Measurements from ENCODE around the gene ACSF3. TPM values are rescaled to one million over a fixed set of nuclear protein-coding genes. Genes with fewer than 3 reads are reported as not detected.

The ACSF3 gene
- total and polyA plus RNA-seq, 7 donors, result 19.7 to 42.2 (median 28.2) TPM

DNA sequence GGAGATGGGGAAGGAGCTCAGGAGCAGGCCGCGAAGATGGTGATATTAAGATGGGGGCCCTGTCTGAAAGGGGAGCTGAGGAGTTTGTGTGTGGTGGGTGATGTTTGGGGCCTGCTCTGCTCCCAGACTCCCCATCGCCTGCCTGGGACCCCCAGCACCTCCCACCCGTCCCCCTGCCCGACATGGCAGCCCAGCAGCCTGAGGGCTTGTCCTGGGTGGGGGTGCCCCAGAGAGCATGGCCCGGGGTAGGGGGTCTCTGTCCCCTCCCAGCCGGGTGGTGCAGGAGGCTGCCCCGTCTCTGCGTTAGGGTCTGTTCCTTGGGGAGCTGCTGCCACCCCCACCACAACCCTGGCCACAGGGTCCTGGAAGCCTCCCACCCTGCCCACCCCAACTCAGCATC is 83.1 kb downstream of the ACSF3 start:
- TF ChIP-seq CTCF (IDR thresholded peaks at IDR 0.05) (no peak), POLR2A (IDR thresholded peaks at IDR 0.05) (no peak), EP300 (IDR thresholded peaks at IDR 0.05) (no peak), POLR2AphosphoS5 (IDR thresholded peaks at IDR 0.05) (no peak)
- intact Hi-C loops (cut with DNase I), result no loop called here
- DNase-seq, result no peak
- Histone ChIP-seq H3K27ac (no peak overlapping the region), H3K4me1 (peaks cover 0 to under 1% (median under 1%) of the 10 kb centered on the region in 4 donors), H3K4me3 (no peak overlapping the region), H3K36me3 (no peaks in the 10 kb centered on the region), H3K27me3 (peaks cover 0 to 80% (median 47%) of the 10 kb centered on the region in 3 donors), H3K9me3 (no peaks in the 10 kb centered on the region)
- WGBS, 2 donors, result 82 to 94% methylated on average over 9 of the region's 9 CpGs

DNA sequence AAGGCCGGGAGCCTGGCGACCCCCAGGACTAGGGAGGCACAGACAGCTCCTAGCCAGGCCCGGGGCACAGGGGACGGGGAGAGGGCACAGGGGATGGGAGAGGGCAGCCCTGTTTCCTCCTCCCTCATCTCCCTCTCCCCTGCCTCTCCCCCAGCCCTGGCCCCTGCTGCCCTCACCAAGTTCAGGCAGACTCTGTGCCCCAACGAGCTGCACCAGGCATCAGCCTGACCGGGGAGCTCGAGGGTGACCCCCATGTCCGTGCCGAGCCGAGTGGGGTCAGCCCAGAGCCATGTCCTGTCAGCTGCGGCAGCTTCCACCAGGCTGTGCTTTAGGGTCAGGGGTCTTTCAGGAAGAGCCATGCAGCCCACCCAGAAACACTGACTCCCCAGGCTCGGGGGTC is 83.8 kb downstream of the ACSF3 start:
- H3K27me3 ChIP-seq, result peaks cover 0 to 80% (median 42%) of the 10 kb centered on the region in 3 donors
- H3K27ac ChIP-seq, result no peak overlapping the region
- no peaks in the 10 kb centered on the region for H3K36me3 ChIP-seq
- WGBS, 2 donors, result 66 to 78% methylated on average over 12 of the region's 12 CpGs
- DNase-seq, result no peak
- no peaks in the 10 kb centered on the region for H3K4me1 ChIP-seq
- intact Hi-C loops (cut with DNase I), result no loop called here
- H3K4me3 ChIP-seq, result no peak overlapping the region
- TF ChIP-seq EP300 (IDR thresholded peaks at IDR 0.05) (no peak), CTCF (IDR thresholded peaks at IDR 0.05) (no peak), POLR2A (IDR thresholded peaks at IDR 0.05) (no peak), POLR2AphosphoS5 (IDR thresholded peaks at IDR 0.05) (no peak)
- H3K9me3 ChIP-seq, result no peaks in the 10 kb centered on the region

- DNase-seq, result no peak
- H3K27me3 ChIP-seq, result peaks cover 0 to 83% (median 42%) of the 10 kb centered on the region in 3 donors
- no peaks in the 10 kb centered on the region for H3K9me3 ChIP-seq
- H3K4me1 ChIP-seq, result no peaks in the 10 kb centered on the region
- no peak overlapping the region for H3K27ac ChIP-seq
- H3K36me3 ChIP-seq, result no peaks in the 10 kb centered on the region
- intact Hi-C loops (cut with DNase I), result no loop called here
- 59 to 82% methylated on average over 24 of the region's 24 CpGs for WGBS, 2 donors
- no peak for TF ChIP-seq POLR2AphosphoS5 (IDR thresholded peaks at IDR 0.05)
- no peak overlapping the region for H3K4me3 ChIP-seq
These were observed 84.9 kb downstream of the ACSF3 start for GRCh38 chr16:89178453-89179147.

DNA sequence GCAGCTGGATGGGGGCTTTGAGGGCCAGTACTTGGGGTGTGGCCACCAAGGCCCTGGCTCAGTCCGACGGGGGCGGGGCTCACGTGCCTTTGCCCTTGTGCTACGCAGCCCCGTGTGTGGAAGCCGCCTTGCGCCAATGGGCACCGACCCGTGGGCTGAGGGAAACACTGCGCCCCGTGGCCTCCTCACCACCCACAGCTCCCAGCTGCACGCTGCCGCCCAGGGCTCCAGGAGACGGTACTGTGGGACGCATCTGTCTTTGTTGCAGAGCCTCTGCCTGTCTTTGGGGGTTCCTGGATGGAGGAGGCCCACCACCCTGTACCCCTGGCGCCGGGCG is 85.5 kb downstream of the ACSF3 start:
- H3K27me3 ChIP-seq, result peaks cover 0 to 88% (median 42%) of the 10 kb centered on the region in 3 donors
- TF ChIP-seq POLR2A (IDR thresholded peaks at IDR 0.05) (no peak), POLR2AphosphoS5 (IDR thresholded peaks at IDR 0.05) (no peak), EP300 (IDR thresholded peaks at IDR 0.05) (no peak), CTCF (IDR thresholded peaks at IDR 0.05) (no peak)
- no peak for DNase-seq
- 68 to 88% methylated on average over 19 of the region's 19 CpGs for WGBS, 2 donors
- H3K9me3 ChIP-seq, result no peaks in the 10 kb centered on the region
- H3K27ac ChIP-seq, result no peak overlapping the region
- H3K4me3 ChIP-seq, result no peak overlapping the region
- H3K36me3 ChIP-seq, result no peaks in the 10 kb centered on the region
- H3K4me1 ChIP-seq, result no peaks in the 10 kb centered on the region
- intact Hi-C loops (cut with DNase I), result no loop called here

DNA sequence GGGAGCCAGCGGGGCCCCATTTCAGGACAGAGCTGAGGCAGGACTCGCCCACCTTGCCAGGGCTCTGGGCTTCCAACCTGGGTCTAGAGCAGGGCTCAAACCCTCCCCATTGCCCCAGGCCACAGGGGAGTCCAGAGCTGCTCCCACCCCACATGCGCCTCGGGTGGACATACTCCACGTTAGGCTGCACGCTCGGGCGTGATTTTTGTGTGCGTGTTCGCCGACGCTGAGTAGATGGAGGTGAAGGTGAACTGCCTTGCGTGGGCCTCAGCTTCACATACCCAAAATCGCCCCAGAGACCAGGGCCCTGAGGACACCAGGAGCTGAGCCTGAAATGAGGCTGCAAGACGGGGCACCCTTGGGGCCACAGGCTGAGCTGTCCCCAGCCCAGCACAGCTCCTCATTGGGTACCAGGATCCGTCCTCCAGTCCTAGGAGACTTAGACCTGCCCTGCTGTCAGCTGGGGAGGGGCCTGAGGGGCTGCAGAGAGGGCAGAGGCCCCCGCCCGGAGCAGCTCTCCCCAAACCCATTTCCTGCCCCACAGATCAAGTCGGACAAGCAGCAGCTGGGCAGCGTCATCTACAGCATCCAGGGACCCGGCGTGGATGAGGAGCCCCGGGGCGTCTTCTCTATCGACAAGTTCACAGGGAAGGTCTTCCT is 86.1 kb downstream of the ACSF3 start:
- intact Hi-C loops (cut with DNase I), result no loop called here
- H3K27ac ChIP-seq, result no peak overlapping the region
- no peaks in the 10 kb centered on the region for H3K36me3 ChIP-seq
- no peaks in the 10 kb centered on the region for H3K9me3 ChIP-seq
- WGBS, 2 donors, result 83 to 86% methylated on average over 25 of the region's 25 CpGs
- H3K4me1 ChIP-seq, result no peaks in the 10 kb centered on the region
- DNase-seq, result no peak
- H3K27me3 ChIP-seq, result peaks cover 0 to 88% (median 42%) of the 10 kb centered on the region in 3 donors
- no peak for TF ChIP-seq POLR2AphosphoS5 (IDR thresholded peaks at IDR 0.05)
- no peak for TF ChIP-seq EP300 (IDR thresholded peaks at IDR 0.05)
- TF ChIP-seq POLR2A (IDR thresholded peaks at IDR 0.05), result no peak
- TF ChIP-seq CTCF (IDR thresholded peaks at IDR 0.05), result no peak
- no peak overlapping the region for H3K4me3 ChIP-seq

Measured in sigmoid colon (tissue), 7 donors.